Liver (tissue), 3 donors: ENCODE data around the gene CEP89.

Experiments used
- EGR1 ChIP-seq, 2 donors: IDR thresholded peaks; 2 replicates each; pipeline ENCODE4 v1.6.1; 2016 to 2018; ENCODE audit warnings: antibody characterized with exemption in 2 of 2, low read depth in 2 of 2
- HNF4A ChIP-seq, 2 donors: conservative IDR thresholded peaks; 2 replicates each; pipeline ENCODE4 v1.6.1; 2016; ENCODE audit warnings: antibody characterized with exemption in 2 of 2, mild to moderate bottlenecking in 2 of 2
- JUND ChIP-seq, 2 donors: IDR thresholded peaks; 2 replicates each; pipeline ENCODE4 v1.6.1; 2016; ENCODE audit warnings: antibody characterized with exemption in 2 of 2
- NR2F2 ChIP-seq: IDR thresholded peaks from 2 replicates; pipeline ENCODE4 v1.6.1; 2016; ENCODE audit warnings: antibody characterized with exemption
- RAD21 ChIP-seq, 2 donors: IDR thresholded peaks; 2 replicates each; pipeline ENCODE4 v1.6.1; 2016; ENCODE audit warnings: antibody characterized with exemption in 2 of 2, mild to moderate bottlenecking in 2 of 2
- RXRA ChIP-seq, 2 donors: IDR thresholded peaks; 2 replicates each; pipeline ENCODE4 v1.6.1; 2017 to 2018; ENCODE audit warnings: antibody characterized with exemption in 2 of 2, mild to moderate bottlenecking in 1 of 2
- TAF1 ChIP-seq: conservative IDR thresholded peaks from 2 replicates; pipeline ENCODE4 v1.6.1; 2016; ENCODE audit warnings: antibody characterized with exemption, mild to moderate bottlenecking
- YY1 ChIP-seq: IDR thresholded peaks from 2 replicates; pipeline ENCODE4 v1.6.1; 2016; ENCODE audit warnings: antibody characterized with exemption, mild to moderate bottlenecking
- TF ChIP-seq, protein P1 (sequence below): fragments of 150-350 bp; IDR thresholded peaks from 2 replicates; pipeline ENCODE4 v1.5.1; 2017; ENCODE audit warnings: improper control_type of control experiment, low read depth, low read length; ENCODE audit not compliant: missing input control
- TF ChIP-seq, protein P2 (sequence below): IDR thresholded peaks from 2 replicates; pipeline ENCODE4 v1.6.1; 2016; ENCODE audit warnings: antibody characterized with exemption
- TF ChIP-seq, protein P3 (sequence below): IDR thresholded peaks from 2 replicates; pipeline ENCODE4 v1.6.1; 2016; ENCODE audit warnings: antibody characterized with exemption, mild to moderate bottlenecking
- TF ChIP-seq, protein P4 (sequence below): IDR thresholded peaks from 2 replicates; pipeline ENCODE4 v1.6.1; 2016; ENCODE audit warnings: antibody characterized with exemption
- TF ChIP-seq, protein P5 (sequence below): IDR thresholded peaks from 2 replicates; pipeline ENCODE4 v1.6.1; 2016; ENCODE audit warnings: antibody characterized with exemption
- donor health status: healthy.
- donor health status: healthy.

DNA sequence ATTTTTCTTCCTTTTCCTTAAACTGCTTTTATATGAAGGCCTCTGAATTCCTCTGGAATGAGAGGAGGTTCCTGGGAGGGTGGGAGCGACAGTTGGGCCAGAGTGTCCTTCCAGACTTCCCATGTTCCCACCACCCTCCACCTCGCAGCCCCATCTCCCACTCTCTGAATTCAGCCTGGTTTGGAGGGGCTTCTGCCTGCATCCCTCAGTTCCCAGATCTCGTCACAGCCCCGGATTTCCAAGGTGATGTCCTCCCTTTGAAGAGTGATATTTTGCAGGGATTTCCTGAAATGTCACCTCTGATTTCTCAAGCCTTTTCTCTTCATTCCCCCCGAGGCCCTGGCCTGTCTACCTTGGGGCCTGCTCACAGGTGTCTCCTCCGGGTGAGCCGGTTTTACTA is 85.5 kb downstream of the CEP89 start:
- TF ChIP-seq YY1 (no peak), RAD21 (IDR thresholded peaks at IDR 0.05) (no peak), TAF1 (no peak), JUND (IDR thresholded peaks at IDR 0.05) (no peak), EGR1 (IDR thresholded peaks at IDR 0.05; ENCODE audit: low read depth in 2 of 2) (no peak), RXRA (IDR thresholded peaks at IDR 0.05) (no peak), HNF4A (conservative IDR thresholded peaks at IDR 0.05) (no peak), NR2F2 (no peak)
- TF ChIP-seq, protein P1, sequence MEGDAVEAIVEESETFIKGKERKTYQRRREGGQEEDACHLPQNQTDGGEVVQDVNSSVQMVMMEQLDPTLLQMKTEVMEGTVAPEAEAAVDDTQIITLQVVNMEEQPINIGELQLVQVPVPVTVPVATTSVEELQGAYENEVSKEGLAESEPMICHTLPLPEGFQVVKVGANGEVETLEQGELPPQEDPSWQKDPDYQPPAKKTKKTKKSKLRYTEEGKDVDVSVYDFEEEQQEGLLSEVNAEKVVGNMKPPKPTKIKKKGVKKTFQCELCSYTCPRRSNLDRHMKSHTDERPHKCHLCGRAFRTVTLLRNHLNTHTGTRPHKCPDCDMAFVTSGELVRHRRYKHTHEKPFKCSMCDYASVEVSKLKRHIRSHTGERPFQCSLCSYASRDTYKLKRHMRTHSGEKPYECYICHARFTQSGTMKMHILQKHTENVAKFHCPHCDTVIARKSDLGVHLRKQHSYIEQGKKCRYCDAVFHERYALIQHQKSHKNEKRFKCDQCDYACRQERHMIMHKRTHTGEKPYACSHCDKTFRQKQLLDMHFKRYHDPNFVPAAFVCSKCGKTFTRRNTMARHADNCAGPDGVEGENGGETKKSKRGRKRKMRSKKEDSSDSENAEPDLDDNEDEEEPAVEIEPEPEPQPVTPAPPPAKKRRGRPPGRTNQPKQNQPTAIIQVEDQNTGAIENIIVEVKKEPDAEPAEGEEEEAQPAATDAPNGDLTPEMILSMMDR: no peak
- TF ChIP-seq, protein P2, sequence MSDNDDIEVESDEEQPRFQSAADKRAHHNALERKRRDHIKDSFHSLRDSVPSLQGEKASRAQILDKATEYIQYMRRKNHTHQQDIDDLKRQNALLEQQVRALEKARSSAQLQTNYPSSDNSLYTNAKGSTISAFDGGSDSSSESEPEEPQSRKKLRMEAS: no peak
- TF ChIP-seq, protein P3, sequence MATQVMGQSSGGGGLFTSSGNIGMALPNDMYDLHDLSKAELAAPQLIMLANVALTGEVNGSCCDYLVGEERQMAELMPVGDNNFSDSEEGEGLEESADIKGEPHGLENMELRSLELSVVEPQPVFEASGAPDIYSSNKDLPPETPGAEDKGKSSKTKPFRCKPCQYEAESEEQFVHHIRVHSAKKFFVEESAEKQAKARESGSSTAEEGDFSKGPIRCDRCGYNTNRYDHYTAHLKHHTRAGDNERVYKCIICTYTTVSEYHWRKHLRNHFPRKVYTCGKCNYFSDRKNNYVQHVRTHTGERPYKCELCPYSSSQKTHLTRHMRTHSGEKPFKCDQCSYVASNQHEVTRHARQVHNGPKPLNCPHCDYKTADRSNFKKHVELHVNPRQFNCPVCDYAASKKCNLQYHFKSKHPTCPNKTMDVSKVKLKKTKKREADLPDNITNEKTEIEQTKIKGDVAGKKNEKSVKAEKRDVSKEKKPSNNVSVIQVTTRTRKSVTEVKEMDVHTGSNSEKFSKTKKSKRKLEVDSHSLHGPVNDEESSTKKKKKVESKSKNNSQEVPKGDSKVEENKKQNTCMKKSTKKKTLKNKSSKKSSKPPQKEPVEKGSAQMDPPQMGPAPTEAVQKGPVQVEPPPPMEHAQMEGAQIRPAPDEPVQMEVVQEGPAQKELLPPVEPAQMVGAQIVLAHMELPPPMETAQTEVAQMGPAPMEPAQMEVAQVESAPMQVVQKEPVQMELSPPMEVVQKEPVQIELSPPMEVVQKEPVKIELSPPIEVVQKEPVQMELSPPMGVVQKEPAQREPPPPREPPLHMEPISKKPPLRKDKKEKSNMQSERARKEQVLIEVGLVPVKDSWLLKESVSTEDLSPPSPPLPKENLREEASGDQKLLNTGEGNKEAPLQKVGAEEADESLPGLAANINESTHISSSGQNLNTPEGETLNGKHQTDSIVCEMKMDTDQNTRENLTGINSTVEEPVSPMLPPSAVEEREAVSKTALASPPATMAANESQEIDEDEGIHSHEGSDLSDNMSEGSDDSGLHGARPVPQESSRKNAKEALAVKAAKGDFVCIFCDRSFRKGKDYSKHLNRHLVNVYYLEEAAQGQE: no peak
- TF ChIP-seq, protein P4, sequence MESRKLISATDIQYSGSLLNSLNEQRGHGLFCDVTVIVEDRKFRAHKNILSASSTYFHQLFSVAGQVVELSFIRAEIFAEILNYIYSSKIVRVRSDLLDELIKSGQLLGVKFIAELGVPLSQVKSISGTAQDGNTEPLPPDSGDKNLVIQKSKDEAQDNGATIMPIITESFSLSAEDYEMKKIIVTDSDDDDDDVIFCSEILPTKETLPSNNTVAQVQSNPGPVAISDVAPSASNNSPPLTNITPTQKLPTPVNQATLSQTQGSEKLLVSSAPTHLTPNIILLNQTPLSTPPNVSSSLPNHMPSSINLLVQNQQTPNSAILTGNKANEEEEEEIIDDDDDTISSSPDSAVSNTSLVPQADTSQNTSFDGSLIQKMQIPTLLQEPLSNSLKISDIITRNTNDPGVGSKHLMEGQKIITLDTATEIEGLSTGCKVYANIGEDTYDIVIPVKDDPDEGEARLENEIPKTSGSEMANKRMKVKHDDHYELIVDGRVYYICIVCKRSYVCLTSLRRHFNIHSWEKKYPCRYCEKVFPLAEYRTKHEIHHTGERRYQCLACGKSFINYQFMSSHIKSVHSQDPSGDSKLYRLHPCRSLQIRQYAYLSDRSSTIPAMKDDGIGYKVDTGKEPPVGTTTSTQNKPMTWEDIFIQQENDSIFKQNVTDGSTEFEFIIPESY: no peak
- TF ChIP-seq, protein P5, sequence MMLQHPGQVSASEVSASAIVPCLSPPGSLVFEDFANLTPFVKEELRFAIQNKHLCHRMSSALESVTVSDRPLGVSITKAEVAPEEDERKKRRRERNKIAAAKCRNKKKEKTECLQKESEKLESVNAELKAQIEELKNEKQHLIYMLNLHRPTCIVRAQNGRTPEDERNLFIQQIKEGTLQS: no peak
